ENCODE measurements around the gene GMPPA. TPM values are rescaled to one million over a fixed set of nuclear protein-coding genes. Genes with fewer than 3 reads are reported as not detected.

GMPPA gene
- total and polyA plus RNA-seq, 9 of the 15 experiments (the other 6 are each of a cell fraction or from before 2014, with no cell fraction given), result 7.0 to 101 (median 66.7) TPM

- TF ChIP-seq THAP12 (CRISPR knock-in tag; IDR thresholded peaks at IDR 0.05) (no peak), MTA2 (IDR thresholded peaks at IDR 0.05; ENCODE audit: low read depth) (no peak), ELK1 (CRISPR knock-in tag; IDR thresholded peaks at IDR 0.05) (no peak), PPARD (CRISPR knock-in tag; IDR thresholded peaks at IDR 0.05) (no peak), RFX5 (IDR thresholded peaks at IDR 0.05; ENCODE audit: low read depth, low read length) (no peak), ILK (tag; IDR thresholded peaks at IDR 0.05; ENCODE audit: borderline replicate concordance, low read depth) (no peak), TRIM28 (IDR thresholded peaks at IDR 0.05) (no peak), NFYB (IDR thresholded peaks at IDR 0.05; ENCODE audit: extremely low read depth, insufficient read length) (no peak), ZBTB43 (CRISPR knock-in tag; IDR thresholded peaks at IDR 0.05) (no peak), DPF2 (IDR thresholded peaks at IDR 0.05) (peak; percentile 65), ZKSCAN3 (CRISPR knock-in tag; IDR thresholded peaks at IDR 0.05) (no peak), ATF7 (IDR thresholded peaks at IDR 0.05) (no peak), PREB (CRISPR knock-in tag; IDR thresholded peaks at IDR 0.05) (no peak), ZNF707 (CRISPR knock-in tag; conservative IDR thresholded peaks at IDR 0.05) (no peak), EP300 (IDR thresholded peaks at IDR 0.05; ENCODE audit: low read length) (peak; percentile 48; the same call in 1 of the 2 replicates), E4F1 (CRISPR knock-in tag; IDR thresholded peaks at IDR 0.05; ENCODE audit: borderline replicate concordance) (no peak), FOSL1 (tag; conservative IDR thresholded peaks at IDR 0.05) (peak; percentile 78), ZBTB12 (CRISPR knock-in tag; IDR thresholded peaks at IDR 0.05) (no peak), PTBP1 (IDR thresholded peaks at IDR 0.05; ENCODE audit: low read depth, low read length) (no peak)
These were observed 23.7 kb downstream of the GMPPA start (continued) for GRCh38 chr2:219522111-219523030.

Data from K562 (cell line).